SU-DHL-6 (cell line): ENCODE measurements around the gene HRNR.

Experiments used
- H2AFZ ChIP-seq: fragments of 200-600 bp; sonication (generic); 2 replicates; pipeline ENCODE4 v1.6.1; 2014; ENCODE audit warnings: low read depth, mild to moderate bottlenecking, moderate library complexity, mixed read lengths, antibody characterized with exemption, low read length; ENCODE audit not compliant: severe bottlenecking
- H3F3A ChIP-seq: fragments of 200-600 bp; shearing (Covaris generic); 2 replicates; pipeline ENCODE4 v1.6.0; 2016; ENCODE audit warnings: antibody characterized with exemption, mild to moderate bottlenecking; ENCODE audit not compliant: insufficient read depth
- H3K27ac ChIP-seq: fragments of 200-600 bp; sonication (generic); 2 replicates; pipeline ENCODE4 v1.5.1; 2016; ENCODE audit warnings: low read depth, mild to moderate bottlenecking, low read length, moderate library complexity, mixed read lengths
- H3K27me3 ChIP-seq: fragments of 200-600 bp; sonication (generic), shearing (Covaris generic); 2 replicates; pipeline ENCODE4 v1.6.0; 2014; ENCODE audit warnings: mild to moderate bottlenecking, low read length
- H3K36me3 ChIP-seq: fragments of 200-600 bp; sonication (generic); 2 replicates; pipeline ENCODE4 v1.6.1; 2014; ENCODE audit warnings: mild to moderate bottlenecking, low read length, mixed read lengths
- H3K4me2 ChIP-seq: fragments of 300-600, 200-600 bp; shearing (Covaris generic), sonication (generic); 2 replicates; pipeline ENCODE4 v1.6.0; 2014; ENCODE audit warnings: low read length, low read depth, mild to moderate bottlenecking; ENCODE audit not compliant: poor library complexity, severe bottlenecking
- H3K4me3 ChIP-seq: fragments of 200-600 bp; sonication (generic); 2 replicates; pipeline ENCODE4 v1.5.1; 2014; ENCODE audit warnings: antibody characterized with exemption, low read length, mild to moderate bottlenecking, mixed read lengths; ENCODE audit not compliant: insufficient read depth, poor library complexity, severe bottlenecking
- H3K79me2 ChIP-seq: fragments of 200-600 bp; sonication (generic); 2 replicates; pipeline ENCODE4 v1.6.1; 2014; ENCODE audit warnings: mild to moderate bottlenecking, low read length, moderate library complexity; ENCODE audit not compliant: insufficient read depth
- H3K9ac ChIP-seq: fragments of 200-600 bp; sonication (generic); 2 replicates; pipeline ENCODE4 v1.7.0; 2014; ENCODE audit warnings: mild to moderate bottlenecking, low read length
- H3K9me2 ChIP-seq: fragments of 200-600 bp; sonication (generic); replicated peaks from 2 replicates; pipeline ENCODE4 v1.6.1; 2014; ENCODE audit warnings: low read length; ENCODE audit not compliant: insufficient read depth
- H3K9me3 ChIP-seq: fragments of 200-600 bp; sonication (generic); 2 replicates; pipeline ENCODE4 v1.6.1; 2014; ENCODE audit warnings: low read length, mixed read lengths; ENCODE audit not compliant: insufficient read depth
- H4K20me1 ChIP-seq: fragments of 200-600 bp; sonication (generic); 2 replicates; pipeline ENCODE4 v1.6.1; 2014; ENCODE audit warnings: low read depth, mild to moderate bottlenecking, antibody characterized with exemption, low read length, moderate library complexity, mixed read lengths
- CTCF ChIP-seq: fragments of 200-600 bp; sonication (generic); IDR thresholded peaks from one replicate; pipeline ENCODE4 v1.5.1; 2017; ENCODE audit warnings: antibody characterized with exemption, mild to moderate bottlenecking, low read length, moderate library complexity; ENCODE audit not compliant: insufficient read depth, poor library complexity, severe bottlenecking
- EZH2phosphoT487 ChIP-seq: fragments of 200-600 bp; sonication (generic), shearing (Covaris generic); conservative IDR thresholded peaks from 2 replicates; pipeline ENCODE4 v1.6.1; 2018; ENCODE audit warnings: mild to moderate bottlenecking, antibody characterized with exemption, low read length, moderate library complexity, mixed read lengths

HRNR gene

GRCh38 chr1:152169366-152170025, 54.5 kb downstream of the HRNR start:
- Histone ChIP-seq H4K20me1 (no peaks in the 10 kb centered on the region), H3K27ac (no peak overlapping the region), H3K9me3 (no peaks in the 10 kb centered on the region), H3K9ac (no peak overlapping the region), H3K4me2 (no peak overlapping the region), H3K27me3 (no peaks in the 10 kb centered on the region), H3F3A (no peaks in the 10 kb centered on the region), H3K36me3 (no peaks in the 10 kb centered on the region), H2AFZ (no peak overlapping the region), H3K4me3 (no peak overlapping the region), H3K9me2 (no peaks in the 10 kb centered on the region), H3K79me2 (no peaks in the 10 kb centered on the region)
- TF ChIP-seq EZH2phosphoT487 (no peak), CTCF (no peak)

GRCh38 chr1:152168535-152168868, 55.5 kb downstream of the HRNR start:
- Histone ChIP-seq H3K4me3 (no peak overlapping the region), H3K27ac (no peak overlapping the region), H4K20me1 (no peaks in the 10 kb centered on the region), H3K36me3 (no peaks in the 10 kb centered on the region), H3K4me2 (no peak overlapping the region), H3K79me2 (no peaks in the 10 kb centered on the region), H3K9me3 (no peaks in the 10 kb centered on the region), H3K27me3 (no peaks in the 10 kb centered on the region), H2AFZ (no peak overlapping the region), H3K9me2 (no peaks in the 10 kb centered on the region), H3K9ac (no peak overlapping the region), H3F3A (no peaks in the 10 kb centered on the region)
- no peak for TF ChIP-seq CTCF
- no peak for TF ChIP-seq EZH2phosphoT487

- Histone ChIP-seq H3K27ac (no peak overlapping the region), H3K36me3 (no peaks in the 10 kb centered on the region), H3K79me2 (no peaks in the 10 kb centered on the region), H3K4me3 (no peak overlapping the region), H3F3A (no peaks in the 10 kb centered on the region), H4K20me1 (no peaks in the 10 kb centered on the region), H3K27me3 (no peaks in the 10 kb centered on the region), H3K9me2 (no peaks in the 10 kb centered on the region), H3K9me3 (no peaks in the 10 kb centered on the region), H3K9ac (no peak overlapping the region), H3K4me2 (no peak overlapping the region), H2AFZ (no peak overlapping the region)
- TF ChIP-seq CTCF (no peak), EZH2phosphoT487 (no peak)
These were observed 56.0 kb downstream of the HRNR start for GRCh38 chr1:152167835-152168534.
